PC-3 (cell line): ENCODE data around the gene ENKD1. TPM values are rescaled to one million over a fixed set of nuclear protein-coding genes. Genes with fewer than 3 reads are reported as not detected.

Source experiments
- ATAC-seq: fragments of 200-7000 bp; cut with Tn5 transposase; 2 replicates; pipeline ENCODE4 v1.9.1; 2020; ENCODE audit warnings: mild to moderate bottlenecking, moderate library complexity
- BruUV-seq: library from RNA; stranded (reverse); fragments of 400-500 nt; replicated peaks from 2 replicates; lab custom pipeline; 2021; lab: Mats Ljungman, UMichigan
- CTCF ChIA-PET: fragments of 300-600 bp; sonication (Branson Sonifier 250); formaldehyde crosslinking; loops from one replicate; lab custom pipeline; 2022; ENCODE audit warnings: antibody characterized with exemption; lab: Charles Lee
- POLR2A ChIA-PET: fragments of 300-600 bp; sonication (Branson Sonifier 250); formaldehyde crosslinking; loops from one replicate; lab custom pipeline; 2022; ENCODE audit warnings: antibody characterized with exemption; ENCODE audit not compliant: unreplicated experiment; lab: Charles Lee
- DNase-seq: peaks from one replicate; pipeline ENCODE4 v3.0.0-alpha.2; 2015
- H2AFZ ChIP-seq: fragments of 300-600 bp; sonication (generic); 2 replicates; pipeline ENCODE4 v1.6.0; 2016; ENCODE audit warnings: antibody characterized with exemption, low read length
- H3F3A ChIP-seq: fragments of 300-600 bp; sonication (generic); one replicate; pipeline ENCODE4 v1.6.0; 2017; ENCODE audit warnings: antibody characterized with exemption, low read length, control low read depth, mild to moderate bottlenecking; ENCODE audit not compliant: unreplicated experiment
- H3K27ac ChIP-seq: fragments of 300-600 bp; sonication (generic); 2 replicates; pipeline ENCODE4 v1.5.1; 2016; ENCODE audit warnings: mild to moderate bottlenecking, low read length
- H3K27me3 ChIP-seq: fragments of 300-600 bp; sonication (generic); 2 replicates; pipeline ENCODE4 v1.6.1; 2016; ENCODE audit warnings: low read length, mixed read lengths
- H3K36me3 ChIP-seq: fragments of 300-600 bp; sonication (generic); 2 replicates; pipeline ENCODE4 v1.6.1; 2016; ENCODE audit warnings: low read depth, mixed run types, low read length, mixed read lengths
- H3K4me1 ChIP-seq: fragments of 300-600 bp; sonication (generic); 2 replicates; pipeline ENCODE4 v1.5.1; 2016; ENCODE audit warnings: low read length; ENCODE audit not compliant: insufficient read depth
- H3K4me2 ChIP-seq: fragments of 300-600 bp; sonication (generic); 2 replicates; pipeline ENCODE4 v1.6.0; 2016; ENCODE audit warnings: low read length
- H3K4me3 ChIP-seq: fragments of 300-600 bp; sonication (generic); 2 replicates; pipeline ENCODE4 v1.5.1; 2016; ENCODE audit warnings: mild to moderate bottlenecking, low read length, mixed read lengths
- H3K79me2 ChIP-seq: fragments of 300-600 bp; sonication (generic); 2 replicates; pipeline ENCODE4 v1.6.1; 2017; ENCODE audit warnings: low read length, mixed read lengths
- H3K9ac ChIP-seq: fragments of 300-600 bp; sonication (generic); 2 replicates; pipeline ENCODE4 v1.6.0; 2016; ENCODE audit warnings: mild to moderate bottlenecking, low read length
- H3K9me2 ChIP-seq: fragments of 300-600 bp; sonication (generic); replicated peaks from 2 replicates; pipeline ENCODE4 v1.6.1; 2016; ENCODE audit warnings: mixed run types, low read length, mixed read lengths
- H3K9me3 ChIP-seq: fragments of 300-600 bp; sonication (generic); 2 replicates; pipeline ENCODE4 v1.6.1; 2016; ENCODE audit warnings: low read length, mixed read lengths
- H4K20me1 ChIP-seq: fragments of 300-600 bp; sonication (generic); 2 replicates; pipeline ENCODE4 v1.6.1; 2016; ENCODE audit warnings: low read length, mixed read lengths
- EZH2 ChIP-seq: fragments of 300-600 bp; sonication (generic); IDR thresholded peaks from one replicate; pipeline ENCODE4 v1.6.1; 2017; ENCODE audit warnings: antibody characterized with exemption, mild to moderate bottlenecking, low read length; ENCODE audit not compliant: unreplicated experiment
- EZH2phosphoT487 ChIP-seq: fragments of 300-600 bp; sonication (generic); IDR thresholded peaks from 2 replicates; pipeline ENCODE4 v1.6.1; 2018; ENCODE audit warnings: mild to moderate bottlenecking, antibody characterized with exemption, low read length, borderline replicate concordance
- intact Hi-C: fragments of 100-400 bp; cut with micrococcal nuclease; formaldehyde crosslinking; loops from 2 replicates; pipeline ENCODE4 v1.9.0; 2023
- total RNA-seq: library from RNA; depleted of rRNA; stranded (reverse); fragments of >200 nt; gene quantifications from 2 replicates; pipeline ENCODE4 v1.2.3, GENCODE V29; 2014
- TF ChIP-seq, protein P1 (sequence below): fragments of 300-600 bp; sonication (generic); conservative IDR thresholded peaks from 2 replicates; pipeline ENCODE4 v1.5.1; 2017; ENCODE audit warnings: antibody characterized with exemption, low read depth, mild to moderate bottlenecking, low read length

Gene ENKD1
- total RNA-seq, 1 experiment from 2014 or later: 19.4 TPM

DNA sequence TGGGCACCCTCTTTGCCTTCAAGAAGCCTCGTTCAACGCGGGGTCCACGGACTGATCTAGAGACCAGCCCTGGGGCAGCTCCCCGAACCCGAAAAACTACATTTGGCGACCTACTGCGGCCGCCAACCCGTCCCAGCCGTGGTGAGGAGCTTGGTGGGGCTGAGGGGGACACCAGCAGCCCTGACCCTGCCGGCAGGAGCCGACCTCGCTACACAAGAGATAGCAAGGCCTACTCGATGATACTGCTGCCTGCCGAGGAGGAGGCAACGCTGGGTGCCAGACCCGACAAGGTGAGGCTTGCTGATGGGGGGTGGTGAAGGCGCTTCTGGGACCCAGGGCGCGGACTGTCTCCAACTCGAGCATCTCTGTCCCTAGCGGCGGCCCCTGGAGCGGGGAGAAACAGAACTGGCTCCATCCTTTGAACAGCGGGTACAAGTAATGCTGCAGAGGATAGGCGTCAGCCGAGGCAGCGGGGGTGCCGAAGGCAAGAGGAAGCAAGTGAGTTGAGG lies 12.1 kb downstream of the ENKD1 start:
- CTCF ChIA-PET: no interaction called here
- H3K79me2 ChIP-seq: peaks cover 8% of the 10 kb centered on the region
- no peak overlapping the region for H2AFZ ChIP-seq
- H3K36me3 ChIP-seq: no peaks in the 10 kb centered on the region
- intact Hi-C loops: no loop called here
- no peak overlapping the region for H3K4me2 ChIP-seq
- no peaks in the 10 kb centered on the region for H3K9me2 ChIP-seq
- POLR2A ChIA-PET: no interaction called here
- H3K4me3 ChIP-seq: no peak overlapping the region
- ATAC-seq: no peak
- H3K9me3 ChIP-seq: no peaks in the 10 kb centered on the region
- H3K27ac ChIP-seq: no peak overlapping the region
- TF ChIP-seq EZH2phosphoT487 (no peak), EZH2 (no peak)
- TF ChIP-seq, protein P1, sequence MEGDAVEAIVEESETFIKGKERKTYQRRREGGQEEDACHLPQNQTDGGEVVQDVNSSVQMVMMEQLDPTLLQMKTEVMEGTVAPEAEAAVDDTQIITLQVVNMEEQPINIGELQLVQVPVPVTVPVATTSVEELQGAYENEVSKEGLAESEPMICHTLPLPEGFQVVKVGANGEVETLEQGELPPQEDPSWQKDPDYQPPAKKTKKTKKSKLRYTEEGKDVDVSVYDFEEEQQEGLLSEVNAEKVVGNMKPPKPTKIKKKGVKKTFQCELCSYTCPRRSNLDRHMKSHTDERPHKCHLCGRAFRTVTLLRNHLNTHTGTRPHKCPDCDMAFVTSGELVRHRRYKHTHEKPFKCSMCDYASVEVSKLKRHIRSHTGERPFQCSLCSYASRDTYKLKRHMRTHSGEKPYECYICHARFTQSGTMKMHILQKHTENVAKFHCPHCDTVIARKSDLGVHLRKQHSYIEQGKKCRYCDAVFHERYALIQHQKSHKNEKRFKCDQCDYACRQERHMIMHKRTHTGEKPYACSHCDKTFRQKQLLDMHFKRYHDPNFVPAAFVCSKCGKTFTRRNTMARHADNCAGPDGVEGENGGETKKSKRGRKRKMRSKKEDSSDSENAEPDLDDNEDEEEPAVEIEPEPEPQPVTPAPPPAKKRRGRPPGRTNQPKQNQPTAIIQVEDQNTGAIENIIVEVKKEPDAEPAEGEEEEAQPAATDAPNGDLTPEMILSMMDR: no peak
- H3K4me1 ChIP-seq: peaks cover 6% of the 10 kb centered on the region; the same call in 1 of the 2 replicates
- H4K20me1 ChIP-seq: no peaks in the 10 kb centered on the region
- no peaks in the 10 kb centered on the region for H3F3A ChIP-seq
- no peak for DNase-seq
- no peaks in the 10 kb centered on the region for H3K27me3 ChIP-seq
- no TSS peak for BruUV-seq
- H3K9ac ChIP-seq: no peak overlapping the region

DNA sequence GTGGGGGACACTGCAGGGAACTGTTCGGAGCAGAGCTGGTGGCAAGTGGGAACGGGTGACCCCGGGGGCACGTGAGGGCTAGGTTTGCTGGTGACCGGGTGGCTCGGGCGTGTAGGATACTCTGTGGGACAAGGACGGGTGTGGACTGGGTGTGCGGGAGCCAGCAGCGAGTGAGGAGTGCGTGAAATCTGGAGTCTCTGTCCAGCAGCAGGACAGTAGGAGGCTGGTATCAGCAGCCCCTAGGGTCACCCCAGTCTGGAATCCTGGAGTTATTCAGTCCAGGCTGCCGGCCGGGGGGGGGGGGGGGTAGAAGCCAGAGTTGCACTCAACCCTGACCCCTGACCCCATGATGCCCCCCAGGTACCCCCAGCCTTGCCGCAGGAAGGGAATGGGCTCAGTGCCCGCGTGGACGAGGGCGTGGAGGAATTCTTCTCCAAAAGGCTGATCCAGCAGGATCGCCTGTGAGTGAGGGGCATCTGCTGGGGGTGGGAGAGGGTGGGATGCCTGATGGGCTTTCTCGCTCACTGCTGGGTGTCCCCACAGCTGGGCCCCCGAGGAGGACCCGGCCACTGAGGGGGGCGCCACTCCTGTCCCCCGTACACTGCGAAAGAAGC lies 12.7 kb downstream of the ENKD1 start:
- no peak for DNase-seq
- ChIA-PET POLR2A (no interaction called here), CTCF (interaction anchor here (0.5 kb wide), 1 partner anchor 149 kb away, joined by 4 read pairs; no protein-coding TSS in a partner anchor)
- BruUV-seq: no TSS peak
- Histone ChIP-seq H2AFZ (no peak overlapping the region), H3K4me3 (peak overlapping the region; percentile 68), H3K4me1 (peaks cover 2% of the 10 kb centered on the region; the same call in 1 of the 2 replicates), H3K79me2 (0 out of 2 replicates have a peak, but pooled peaks cover 2% of the 10 kb centered on the region), H3K9me3 (no peaks in the 10 kb centered on the region), H3K27ac (no peak overlapping the region), H3K9ac (no peak overlapping the region), H3K27me3 (no peaks in the 10 kb centered on the region), H3F3A (no peaks in the 10 kb centered on the region), H3K36me3 (no peaks in the 10 kb centered on the region), H3K4me2 (peak overlapping the region; percentile 91), H3K9me2 (no peaks in the 10 kb centered on the region), H4K20me1 (no peaks in the 10 kb centered on the region)
- peak; percentile 21 for ATAC-seq
- intact Hi-C loops: no loop called here
- no peak for TF ChIP-seq EZH2phosphoT487
- TF ChIP-seq, protein P1: no peak

DNA sequence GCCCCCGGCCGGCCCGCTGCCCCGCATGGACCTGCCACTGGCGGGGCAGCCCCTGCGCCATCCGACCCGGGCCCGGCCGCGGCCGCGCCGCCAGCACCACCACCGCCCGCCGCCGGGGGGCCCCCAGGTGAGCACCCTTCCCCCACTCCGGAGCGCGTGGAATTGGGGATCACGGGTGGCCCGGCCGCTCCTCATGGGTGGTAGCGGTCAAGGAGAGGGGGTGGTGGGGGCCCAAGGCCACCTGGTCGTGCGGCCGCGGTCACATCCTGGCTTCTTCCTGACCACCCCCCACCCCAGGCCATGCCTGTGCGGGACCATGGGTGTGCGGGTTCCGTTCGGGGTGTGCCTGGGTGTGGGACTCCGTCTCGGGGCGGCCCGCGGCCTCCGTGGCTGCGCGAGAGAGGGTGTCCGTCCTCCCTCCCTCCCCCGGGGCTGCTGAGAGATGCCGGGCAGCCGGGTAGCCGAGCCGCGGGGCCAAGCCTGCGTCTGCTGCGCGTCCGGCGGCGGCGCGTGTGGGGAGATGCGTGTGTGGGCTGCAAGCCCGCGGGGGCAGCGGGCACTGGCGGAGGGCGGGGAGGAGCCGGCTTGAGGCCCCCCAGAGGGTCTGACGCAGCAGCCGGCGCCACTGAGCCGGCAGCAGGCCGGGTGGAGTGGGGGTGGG lies 13.3 kb downstream of the ENKD1 start:
- ATAC-seq (peak; percentile 56), DNase-seq (no peak)
- BruUV-seq: no TSS peak
- no peaks in the 10 kb centered on the region for H3K9me3 ChIP-seq
- no peaks in the 10 kb centered on the region for H3K9me2 ChIP-seq
- no peaks in the 10 kb centered on the region for H3K79me2 ChIP-seq
- no peaks in the 10 kb centered on the region for H3K27me3 ChIP-seq
- no peak for TF ChIP-seq EZH2phosphoT487
- no peak for TF ChIP-seq EZH2
- TF ChIP-seq, protein P1: peak; percentile 28; the same call in 1 of the 2 replicates
- no peak overlapping the region for H3K9ac ChIP-seq
- peak overlapping the region; percentile 68 for H3K4me3 ChIP-seq
- no peaks in the 10 kb centered on the region for H4K20me1 ChIP-seq
- H2AFZ ChIP-seq: 0 out of 2 replicates have a peak overlapping the region, but pooled peaks have one; percentile 13
- H3K4me1 ChIP-seq: no peaks in the 10 kb centered on the region; the same call in 1 of the 2 replicates
- no peaks in the 10 kb centered on the region for H3K36me3 ChIP-seq
- intact Hi-C loops: no loop called here
- H3F3A ChIP-seq: no peaks in the 10 kb centered on the region
- peak overlapping the region; percentile 91 for H3K4me2 ChIP-seq
- ChIA-PET POLR2A (no interaction called here), CTCF (interaction anchor here (0.6 kb wide), 1 partner anchor 91 kb away, joined by 3 read pairs; the partner anchor contains the start of gene CTCF)
- no peak overlapping the region for H3K27ac ChIP-seq
